ENCODE data around the gene HTR2B. TPM values are rescaled to one million over a fixed set of nuclear protein-coding genes. Genes with fewer than 3 reads are reported as not detected.

HTR2B gene
- total and polyA plus RNA-seq, 10 donors: 0.14 to 1.3 (median 0.51) TPM; not detected in 1

DNA sequence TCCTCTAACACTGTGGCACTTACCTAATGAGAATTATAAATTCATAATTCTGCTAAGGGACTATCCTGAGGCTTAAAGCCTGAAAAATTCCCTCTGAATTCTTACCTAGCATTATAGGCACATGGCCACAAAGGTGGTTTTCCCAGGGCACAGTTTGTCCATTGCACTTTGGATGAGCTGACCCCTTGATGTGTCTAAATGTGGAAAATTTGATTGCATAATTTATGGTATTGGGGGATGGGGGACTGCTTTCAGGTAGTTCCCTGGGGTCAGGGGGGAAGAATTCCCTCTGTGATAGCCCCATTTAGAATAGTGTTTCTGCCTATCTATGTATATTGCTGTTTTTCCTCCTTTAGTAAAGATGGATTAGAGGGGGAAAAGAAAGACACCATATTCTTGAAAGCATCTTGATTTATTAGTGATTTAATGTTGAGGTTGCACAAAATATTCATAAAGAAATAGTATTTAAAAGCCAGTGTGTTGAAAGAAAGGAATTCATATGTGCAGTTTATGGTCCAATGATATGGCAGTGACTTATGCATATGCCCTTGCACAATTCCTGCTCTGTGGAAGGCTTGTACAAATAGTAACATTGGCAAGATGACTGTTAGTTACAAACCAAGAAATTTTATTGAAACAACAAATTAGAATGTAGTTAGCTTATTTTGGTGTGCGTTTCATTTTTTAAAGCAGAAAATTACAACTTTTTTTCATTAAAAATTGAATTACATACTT lies 8.7 kb upstream of the HTR2B start:
- intact Hi-C loops (cut with DNase I; ENCODE audit: low total_unique reads): no loop called here
- Histone ChIP-seq H3K9me3 (no peaks in the 10 kb centered on the region), H3K36me3 (peaks cover 0 to 16% (median 0%) of the 10 kb centered on the region in 6 donors), H3K4me3 (no peak overlapping the region), H3K4me1 (peaks cover 0 to 35% (median 13%) of the 10 kb centered on the region in 6 donors), H3K27me3 (replicated peaks in 1 of 7) (no peaks in the 10 kb centered on the region), H3K27ac (peak overlapping the region in 2 of 8 donors; percentile 53 to 60)
- no peak for TF ChIP-seq POLR2A (IDR thresholded peaks at IDR 0.05)
- TF ChIP-seq POLR2AphosphoS5 (IDR thresholded peaks at IDR 0.05): no peak
- TF ChIP-seq, protein P1, sequence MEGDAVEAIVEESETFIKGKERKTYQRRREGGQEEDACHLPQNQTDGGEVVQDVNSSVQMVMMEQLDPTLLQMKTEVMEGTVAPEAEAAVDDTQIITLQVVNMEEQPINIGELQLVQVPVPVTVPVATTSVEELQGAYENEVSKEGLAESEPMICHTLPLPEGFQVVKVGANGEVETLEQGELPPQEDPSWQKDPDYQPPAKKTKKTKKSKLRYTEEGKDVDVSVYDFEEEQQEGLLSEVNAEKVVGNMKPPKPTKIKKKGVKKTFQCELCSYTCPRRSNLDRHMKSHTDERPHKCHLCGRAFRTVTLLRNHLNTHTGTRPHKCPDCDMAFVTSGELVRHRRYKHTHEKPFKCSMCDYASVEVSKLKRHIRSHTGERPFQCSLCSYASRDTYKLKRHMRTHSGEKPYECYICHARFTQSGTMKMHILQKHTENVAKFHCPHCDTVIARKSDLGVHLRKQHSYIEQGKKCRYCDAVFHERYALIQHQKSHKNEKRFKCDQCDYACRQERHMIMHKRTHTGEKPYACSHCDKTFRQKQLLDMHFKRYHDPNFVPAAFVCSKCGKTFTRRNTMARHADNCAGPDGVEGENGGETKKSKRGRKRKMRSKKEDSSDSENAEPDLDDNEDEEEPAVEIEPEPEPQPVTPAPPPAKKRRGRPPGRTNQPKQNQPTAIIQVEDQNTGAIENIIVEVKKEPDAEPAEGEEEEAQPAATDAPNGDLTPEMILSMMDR (IDR thresholded peaks at IDR 0.05 in 8 of 11, conservative IDR thresholded peaks at IDR 0.05 in 3 of 11): no peak
- no peak for DNase-seq
- 93 to 99% (median 95%) methylated on average over 1 of the region's 1 CpG for WGBS, 5 donors

DNA sequence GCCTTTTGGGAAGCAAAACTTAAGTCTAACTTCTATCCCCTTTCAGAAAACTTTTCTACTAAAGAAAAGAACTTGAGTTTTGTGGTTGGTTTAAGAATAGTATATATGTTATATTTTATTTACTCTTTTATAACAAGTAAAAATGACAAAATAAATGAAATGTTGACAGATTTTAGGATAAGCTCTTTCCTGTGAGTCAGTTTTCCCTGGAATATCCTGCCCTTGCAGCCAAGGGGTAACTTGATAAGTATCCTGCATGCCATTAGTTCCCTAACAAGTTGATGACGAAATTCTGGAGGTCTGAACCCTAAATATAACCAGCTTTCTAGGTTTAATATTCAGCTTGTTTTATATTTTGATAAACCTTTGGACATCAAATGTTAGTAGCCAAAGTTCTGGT lies 7.3 kb upstream of the HTR2B start:
- TF ChIP-seq POLR2A (IDR thresholded peaks at IDR 0.05) (no peak), POLR2AphosphoS5 (IDR thresholded peaks at IDR 0.05) (no peak)
- TF ChIP-seq, protein P1 (IDR thresholded peaks at IDR 0.05 in 8 of 11, conservative IDR thresholded peaks at IDR 0.05 in 3 of 11): no peak
- no peak for DNase-seq
- H3K27ac ChIP-seq: peak overlapping the region in 1 of 8 donors; percentile 29
- WGBS, 5 donors: 62 to 86% (median 76%) methylated on average over 1 of the region's 1 CpG
- intact Hi-C loops (cut with DNase I; ENCODE audit: low total_unique reads): no loop called here
- H3K4me1 ChIP-seq: peaks cover 0 to 35% (median 13%) of the 10 kb centered on the region in 6 donors
- H3K4me3 ChIP-seq: no peak overlapping the region
- H3K27me3 ChIP-seq (replicated peaks in 1 of 7): no peaks in the 10 kb centered on the region
- no peaks in the 10 kb centered on the region for H3K9me3 ChIP-seq
- H3K36me3 ChIP-seq: peaks cover 0 to 2% (median 0%) of the 10 kb centered on the region in 6 donors

DNA sequence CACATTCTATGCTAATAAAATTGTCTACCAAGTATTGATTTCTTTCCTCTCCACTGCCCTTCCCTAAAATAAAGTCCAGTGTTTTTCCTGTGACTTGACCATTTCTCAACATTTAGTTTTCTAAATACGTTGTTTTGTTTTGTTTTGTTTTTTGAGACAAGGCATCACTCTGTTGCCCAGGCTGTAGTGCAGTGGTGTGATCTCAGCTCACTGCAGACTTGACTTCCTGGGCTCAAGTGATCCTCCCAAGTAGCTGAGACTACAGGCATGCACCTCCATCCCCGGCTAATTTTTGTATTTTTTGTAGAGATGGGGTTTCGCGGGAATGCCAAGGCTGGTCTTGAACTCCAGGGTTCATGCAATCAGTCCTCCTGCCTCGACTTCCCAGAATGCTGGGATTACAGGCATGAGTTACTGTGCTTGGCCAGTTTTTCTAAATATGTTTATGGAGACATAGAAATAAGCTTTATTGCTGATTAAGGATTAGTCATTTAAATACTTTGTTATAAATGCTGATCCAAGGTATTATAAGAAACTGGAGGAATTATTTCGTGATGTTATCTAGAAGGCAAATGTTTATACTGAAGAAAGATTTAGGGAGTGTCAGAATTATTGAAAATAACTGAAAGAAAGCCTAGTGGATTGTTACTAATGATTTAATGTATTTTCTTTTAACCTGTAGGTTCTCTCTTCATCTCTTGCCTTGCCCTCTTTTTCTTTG lies 5.7 kb upstream of the HTR2B start:
- WGBS, 5 donors: 93 to 97% (median 95%) methylated on average over 6 of the region's 6 CpGs
- H3K36me3 ChIP-seq: no peaks in the 10 kb centered on the region
- no peak overlapping the region for H3K27ac ChIP-seq
- TF ChIP-seq, protein P1 (IDR thresholded peaks at IDR 0.05 in 8 of 11, conservative IDR thresholded peaks at IDR 0.05 in 3 of 11): no peak
- TF ChIP-seq POLR2AphosphoS5 (IDR thresholded peaks at IDR 0.05): no peak
- TF ChIP-seq POLR2A (IDR thresholded peaks at IDR 0.05): no peak
- H3K4me3 ChIP-seq: no peak overlapping the region
- H3K4me1 ChIP-seq: peaks cover 0 to 35% (median 11%) of the 10 kb centered on the region in 6 donors
- H3K9me3 ChIP-seq: no peaks in the 10 kb centered on the region
- intact Hi-C loops (cut with DNase I; ENCODE audit: low total_unique reads): no loop called here
- H3K27me3 ChIP-seq (replicated peaks in 1 of 7): no peaks in the 10 kb centered on the region
- no peak for DNase-seq

DNA sequence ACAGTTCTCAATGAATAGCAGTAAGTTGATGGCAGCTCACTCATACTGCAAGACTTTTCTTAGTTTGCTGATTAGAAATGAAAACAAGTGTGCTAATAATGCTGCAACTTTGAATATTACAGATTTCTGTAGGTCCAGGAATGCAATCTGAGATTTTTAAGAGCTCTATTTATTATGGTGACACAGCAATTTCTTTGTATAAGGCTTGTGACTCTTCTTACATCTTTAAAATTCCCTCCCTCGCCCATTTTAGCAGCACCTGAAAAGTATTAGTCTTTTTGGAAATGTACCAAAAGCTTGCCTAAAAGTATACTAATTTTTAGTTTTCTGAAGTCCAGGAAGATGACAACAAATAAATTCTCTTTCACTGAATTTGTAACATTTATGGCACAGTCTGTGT lies 4.4 kb upstream of the HTR2B start:
- H3K4me3 ChIP-seq: no peak overlapping the region
- H3K9me3 ChIP-seq: no peaks in the 10 kb centered on the region
- no peaks in the 10 kb centered on the region for H3K36me3 ChIP-seq
- intact Hi-C loops (cut with DNase I; ENCODE audit: low total_unique reads): no loop called here
- no peaks in the 10 kb centered on the region for H3K27me3 ChIP-seq (replicated peaks in 1 of 7)
- TF ChIP-seq POLR2AphosphoS5 (IDR thresholded peaks at IDR 0.05): no peak
- no peak for TF ChIP-seq POLR2A (IDR thresholded peaks at IDR 0.05)
- TF ChIP-seq, protein P1 (IDR thresholded peaks at IDR 0.05 in 8 of 11, conservative IDR thresholded peaks at IDR 0.05 in 3 of 11): no peak
- WGBS, 5 donors: 89 to 100% (median 98%) methylated on average over 1 of the region's 1 CpG
- peaks cover 0 to 35% (median 11%) of the 10 kb centered on the region in 6 donors for H3K4me1 ChIP-seq
- no peak for DNase-seq
- H3K27ac ChIP-seq: no peak overlapping the region

Data from spleen (tissue), 11 donors.